Measurements from ENCODE around the gene PGA5.
"Not testable (repeated sequence)": the region's sequence is repeated elsewhere in the genome, so short reads cannot be mapped to it uniquely, and the experiment has no call there.

Gene PGA5

GRCh38 chr11:61249201-61249600 lies 8.2 kb downstream of the PGA5 start:
- not testable (repeated sequence) for H3K36me3 Mint-ChIP-seq; H3K4me1 Mint-ChIP-seq (ENCODE audit: low read depth); H3K27ac Mint-ChIP-seq; H3K27me3 Mint-ChIP-seq; H3K4me3 Mint-ChIP-seq; H3K9me3 Mint-ChIP-seq (ENCODE audit: low read depth)

DNA sequence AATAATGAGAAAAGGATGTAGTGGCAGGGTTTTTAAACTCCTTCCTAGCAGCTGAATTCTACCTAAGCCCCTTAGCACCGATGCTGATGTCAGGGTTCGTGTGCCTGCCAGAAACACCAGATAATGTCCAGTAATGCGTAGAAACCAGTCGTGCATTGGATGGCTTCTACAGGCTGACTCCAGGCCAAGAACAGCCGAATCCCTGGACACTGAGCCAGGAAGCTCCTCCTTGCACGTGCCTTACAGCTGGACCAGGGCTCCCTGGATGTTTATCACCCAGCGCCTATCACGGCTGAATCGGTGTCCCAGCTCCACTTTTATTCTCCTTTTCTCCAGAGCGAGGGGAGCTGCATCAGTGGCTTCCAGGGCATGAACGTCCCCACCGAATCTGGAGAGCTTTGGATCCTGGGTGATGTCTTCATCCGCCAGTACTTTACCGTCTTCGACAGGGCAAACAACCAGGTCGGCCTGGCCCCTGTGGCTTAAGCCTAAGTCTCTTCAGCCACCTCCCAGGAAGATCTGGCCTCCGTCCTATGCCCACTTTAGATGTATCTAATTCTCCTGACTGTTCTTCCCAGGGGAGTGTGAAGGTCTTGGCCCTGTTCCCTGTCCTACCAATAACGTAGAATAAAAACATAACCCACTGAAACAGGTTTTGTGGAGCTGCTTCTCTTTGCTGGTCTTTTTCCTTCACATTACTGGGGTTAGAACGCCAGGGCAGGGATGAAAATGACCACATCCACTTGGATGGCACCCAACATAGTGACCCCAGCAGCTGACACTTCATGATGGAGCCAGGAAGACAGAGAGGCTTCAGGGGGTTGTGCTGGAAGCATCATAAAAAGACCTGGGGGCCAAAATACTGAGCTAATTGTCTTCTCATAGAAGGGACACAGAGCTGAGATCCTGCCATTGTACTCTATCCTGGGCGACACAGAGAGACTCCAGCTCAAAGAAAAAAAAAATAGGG lies 10.1 kb downstream of the PGA5 start:
- not testable (repeated sequence) for H3K9me3 Mint-ChIP-seq (ENCODE audit: low read depth)

GRCh38 chr11:61252332-61252731 lies 11.4 kb downstream of the PGA5 start:
- not testable (repeated sequence) for H3K4me3 Mint-ChIP-seq; H3K4me1 Mint-ChIP-seq (ENCODE audit: low read depth); H3K9me3 Mint-ChIP-seq (ENCODE audit: low read depth); H3K27me3 Mint-ChIP-seq; H3K36me3 Mint-ChIP-seq; H3K27ac Mint-ChIP-seq

More for the DNA sequence above, 10.1 kb downstream of the PGA5 start:
- H3K4me1 Mint-ChIP-seq (ENCODE audit: low read depth); H3K27me3 Mint-ChIP-seq; H3K4me3 Mint-ChIP-seq; H3K36me3 Mint-ChIP-seq; H3K27ac Mint-ChIP-seq: not testable (repeated sequence)

GRCh38 chr11:61254403-61255025 lies 13.5 kb downstream of the PGA5 start:
- H3K4me1 Mint-ChIP-seq (ENCODE audit: low read depth) = no peaks in the 10 kb centered on the region
- no peaks in the 10 kb centered on the region for H3K27me3 Mint-ChIP-seq
- H3K9me3 Mint-ChIP-seq (ENCODE audit: low read depth) = no peaks in the 10 kb centered on the region
- no peak overlapping the region for H3K27ac Mint-ChIP-seq
- H3K4me3 Mint-ChIP-seq = no peak overlapping the region
- no peaks in the 10 kb centered on the region for H3K36me3 Mint-ChIP-seq

DNA sequence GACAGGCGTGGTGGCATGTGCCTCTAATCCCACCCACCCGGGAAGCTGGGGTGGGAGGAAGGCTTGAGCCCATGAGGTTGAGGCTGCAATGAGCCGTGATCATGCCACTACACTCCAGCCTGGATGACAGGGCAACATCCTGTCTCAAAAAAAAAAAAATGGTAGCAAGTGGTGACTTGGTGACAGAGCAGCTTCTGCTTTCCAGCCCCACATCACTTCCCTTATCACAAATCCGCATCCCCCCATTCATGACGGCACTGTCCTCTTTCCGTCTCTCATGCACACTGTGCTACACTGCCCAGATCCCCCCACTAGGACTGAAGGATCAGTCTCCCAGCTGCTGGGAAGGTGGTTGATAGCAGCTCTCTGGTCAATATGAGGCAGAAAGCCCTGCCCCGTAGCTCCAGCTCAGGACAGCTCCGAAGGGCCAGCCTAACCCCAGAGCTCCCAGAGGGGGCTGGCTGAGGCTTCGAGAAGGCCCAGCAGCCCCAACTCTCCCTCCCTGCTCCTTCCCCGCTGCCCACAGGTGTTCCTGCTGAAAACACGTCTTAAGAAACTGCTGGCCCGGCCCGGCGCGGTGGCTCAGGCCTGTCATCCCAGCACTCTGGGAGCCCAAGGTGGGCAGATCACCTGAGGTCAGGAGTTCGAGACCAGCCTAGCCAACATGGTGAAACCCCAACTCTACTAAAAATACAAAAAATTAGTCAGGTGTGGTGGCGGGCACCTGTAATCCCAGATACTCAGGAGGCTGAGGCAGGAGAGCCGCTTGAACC lies 15.9 kb downstream of the PGA5 start:
- no peak overlapping the region for H3K4me3 Mint-ChIP-seq
- H3K27ac Mint-ChIP-seq = no peak overlapping the region
- H3K9me3 Mint-ChIP-seq (ENCODE audit: low read depth) = no peaks in the 10 kb centered on the region
- H3K4me1 Mint-ChIP-seq (ENCODE audit: low read depth) = no peaks in the 10 kb centered on the region
- H3K36me3 Mint-ChIP-seq = no peaks in the 10 kb centered on the region
- H3K27me3 Mint-ChIP-seq = no peaks in the 10 kb centered on the region

DNA sequence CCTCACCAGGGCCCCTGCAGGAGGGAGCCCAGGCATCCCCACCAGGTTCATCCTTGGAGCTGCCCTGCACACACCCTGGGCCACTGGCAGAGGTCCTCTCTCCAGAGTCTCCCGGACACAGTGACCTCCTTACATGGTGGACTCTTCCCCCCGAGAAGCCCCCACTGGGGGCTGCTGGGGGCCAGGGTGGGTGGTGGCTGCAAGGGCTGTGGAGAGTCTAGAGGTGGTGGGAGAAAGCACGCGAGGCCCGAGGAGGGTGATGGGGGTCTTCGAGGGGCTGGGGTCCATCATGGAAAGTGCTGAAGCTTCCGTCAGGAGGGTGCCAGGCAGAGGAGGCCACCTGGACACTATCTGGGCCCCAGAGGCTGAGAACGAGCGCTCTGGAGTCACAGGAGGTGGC lies 17.6 kb downstream of the PGA5 start:
- H3K9me3 Mint-ChIP-seq (ENCODE audit: low read depth) = no peaks in the 10 kb centered on the region
- H3K27ac Mint-ChIP-seq = no peak overlapping the region
- H3K27me3 Mint-ChIP-seq = no peaks in the 10 kb centered on the region
- H3K36me3 Mint-ChIP-seq = no peaks in the 10 kb centered on the region
- no peak overlapping the region for H3K4me3 Mint-ChIP-seq
- H3K4me1 Mint-ChIP-seq (ENCODE audit: low read depth) = no peaks in the 10 kb centered on the region

DNA sequence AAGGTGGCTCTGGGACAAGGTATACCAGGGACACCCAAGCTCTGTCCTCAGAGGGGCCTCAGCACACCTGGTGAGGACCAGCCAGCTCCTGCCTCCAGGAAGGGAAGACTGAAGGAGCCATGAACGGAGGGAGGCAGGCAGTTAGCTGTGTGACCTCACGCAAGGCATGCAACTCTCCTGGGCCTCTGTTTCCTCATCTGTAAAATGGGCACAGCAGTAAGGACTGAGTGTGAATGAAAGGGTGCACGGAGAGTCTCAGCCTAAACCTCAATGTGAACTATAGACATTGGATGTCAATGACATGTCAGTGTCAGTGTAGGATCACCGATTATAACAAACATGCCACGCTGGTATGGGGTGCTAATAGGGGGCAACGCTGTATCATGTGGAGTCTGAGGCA lies 18.4 kb downstream of the PGA5 start:
- Mint-ChIP-seq H3K4me1 (ENCODE audit: low read depth) (no peaks in the 10 kb centered on the region), H3K4me3 (no peak overlapping the region), H3K27ac (no peak overlapping the region), H3K9me3 (ENCODE audit: low read depth) (no peaks in the 10 kb centered on the region), H3K27me3 (no peaks in the 10 kb centered on the region), H3K36me3 (no peaks in the 10 kb centered on the region)

DNA sequence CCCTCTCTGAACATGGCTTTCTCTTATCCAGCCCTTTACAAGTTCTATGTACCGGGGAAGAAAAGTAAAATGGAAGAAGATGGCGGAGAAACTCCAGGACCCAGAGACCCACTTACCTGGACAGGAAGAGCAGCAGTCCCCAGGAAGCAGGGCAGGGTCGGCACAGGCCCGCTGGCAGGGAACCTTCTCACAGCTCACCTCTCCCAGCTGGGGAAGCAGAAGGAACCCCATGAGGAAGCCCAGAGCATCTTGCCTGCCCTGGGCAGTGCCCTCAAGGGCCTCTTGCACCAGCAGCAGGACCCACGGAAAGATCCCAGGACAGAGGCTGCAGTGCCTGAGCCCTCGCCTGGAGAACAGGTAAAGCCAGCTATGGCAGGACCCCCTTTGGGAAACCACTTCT lies 23.4 kb downstream of the PGA5 start:
- Mint-ChIP-seq H3K36me3 (no peaks in the 10 kb centered on the region), H3K4me1 (ENCODE audit: low read depth) (no peaks in the 10 kb centered on the region), H3K27me3 (no peaks in the 10 kb centered on the region), H3K4me3 (no peak overlapping the region), H3K27ac (no peak overlapping the region), H3K9me3 (ENCODE audit: low read depth) (no peaks in the 10 kb centered on the region)

DNA sequence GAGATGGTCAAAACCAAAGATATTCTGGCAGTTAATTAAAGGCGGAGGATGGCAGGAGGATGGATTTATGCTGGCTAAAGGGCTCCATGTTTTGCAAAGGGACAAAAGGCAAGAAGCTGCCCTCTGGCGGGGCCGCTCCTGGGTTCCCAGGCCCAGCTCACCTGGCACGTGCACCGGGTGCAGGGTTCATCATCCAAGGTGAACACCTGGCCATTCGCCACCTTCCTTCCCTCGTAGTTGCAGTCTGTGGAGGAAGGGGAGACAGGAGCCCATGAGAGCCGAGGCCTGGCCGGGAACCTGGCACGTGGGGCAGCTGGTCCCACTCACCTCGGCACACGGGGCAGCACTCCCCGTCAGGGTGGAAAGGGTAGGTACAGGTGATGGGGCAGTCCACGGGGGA lies 23.8 kb downstream of the PGA5 start:
- Mint-ChIP-seq H3K4me3 (no peak overlapping the region), H3K36me3 (no peaks in the 10 kb centered on the region), H3K27me3 (no peaks in the 10 kb centered on the region), H3K27ac (no peak overlapping the region), H3K4me1 (ENCODE audit: low read depth) (no peaks in the 10 kb centered on the region), H3K9me3 (ENCODE audit: low read depth) (no peaks in the 10 kb centered on the region)

DNA sequence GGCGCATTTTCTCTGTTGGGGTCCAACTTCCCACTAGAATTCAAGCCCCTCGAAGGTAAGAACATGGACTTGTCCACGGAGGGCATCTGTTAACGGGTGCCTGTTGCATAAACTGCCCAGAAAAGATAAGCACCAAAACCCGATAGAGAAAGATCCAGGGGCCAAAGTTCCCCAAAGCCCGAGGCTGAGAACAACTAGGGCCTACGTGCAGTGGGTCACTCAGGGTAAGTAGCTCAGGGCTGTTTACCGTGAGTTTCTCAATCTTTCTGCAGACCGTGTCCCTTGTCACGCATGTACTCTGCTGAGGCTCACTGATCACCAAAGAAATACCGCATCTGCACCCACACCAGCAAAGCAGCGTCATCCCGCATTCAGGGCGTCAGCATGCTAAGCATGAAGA lies 24.4 kb downstream of the PGA5 start:
- Mint-ChIP-seq H3K9me3 (ENCODE audit: low read depth) (no peaks in the 10 kb centered on the region), H3K4me1 (ENCODE audit: low read depth) (no peaks in the 10 kb centered on the region), H3K36me3 (no peaks in the 10 kb centered on the region), H3K4me3 (no peak overlapping the region), H3K27me3 (no peaks in the 10 kb centered on the region), H3K27ac (no peak overlapping the region)

DNA sequence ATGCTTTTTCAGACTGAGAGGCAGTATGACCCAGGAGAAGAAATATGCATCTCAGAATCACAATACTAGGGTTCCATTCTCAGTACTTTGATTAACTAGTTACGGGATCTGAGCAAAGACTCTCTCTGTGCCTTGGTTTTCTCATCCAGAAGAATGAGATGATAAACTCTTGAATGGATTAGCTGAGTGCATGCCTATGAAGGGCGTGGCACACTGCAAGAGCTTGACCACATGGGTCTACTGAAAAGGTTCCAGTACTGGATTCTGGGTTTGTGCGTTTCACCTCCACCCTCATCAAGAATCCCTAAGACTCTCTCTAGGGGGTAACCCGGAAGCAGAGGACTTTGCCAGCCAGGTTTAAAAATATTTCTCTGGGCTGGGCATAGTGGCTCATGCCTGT lies 25.6 kb downstream of the PGA5 start:
- H3K27me3 Mint-ChIP-seq = no peaks in the 10 kb centered on the region
- H3K4me1 Mint-ChIP-seq (ENCODE audit: low read depth) = no peaks in the 10 kb centered on the region
- H3K36me3 Mint-ChIP-seq = no peaks in the 10 kb centered on the region
- H3K9me3 Mint-ChIP-seq (ENCODE audit: low read depth) = no peaks in the 10 kb centered on the region
- no peak overlapping the region for H3K27ac Mint-ChIP-seq
- no peak overlapping the region for H3K4me3 Mint-ChIP-seq

DNA sequence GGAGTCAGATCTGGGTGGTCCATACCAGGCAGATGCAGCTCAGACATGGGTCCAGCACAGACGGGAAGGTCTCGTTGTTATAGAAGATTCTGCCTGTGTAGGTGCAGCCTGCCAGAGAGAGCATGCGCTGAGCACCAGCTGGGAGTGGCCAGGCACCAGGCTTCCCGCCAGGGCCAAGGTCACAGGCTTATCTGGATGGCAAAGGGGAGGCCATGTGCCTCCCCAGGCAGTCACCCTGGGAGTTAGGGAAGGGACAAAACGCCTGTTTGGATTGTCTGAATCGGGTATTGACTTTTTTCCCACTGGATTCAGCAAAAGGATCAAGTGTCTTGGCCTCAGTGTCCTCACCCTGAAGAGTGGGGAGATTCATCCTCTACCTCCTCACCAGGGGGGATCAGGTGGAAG lies 26.5 kb downstream of the PGA5 start:
- Mint-ChIP-seq H3K36me3 (no peaks in the 10 kb centered on the region), H3K27me3 (no peaks in the 10 kb centered on the region), H3K9me3 (ENCODE audit: low read depth) (no peaks in the 10 kb centered on the region), H3K27ac (no peak overlapping the region), H3K4me3 (no peak overlapping the region), H3K4me1 (ENCODE audit: low read depth) (no peaks in the 10 kb centered on the region)

DNA sequence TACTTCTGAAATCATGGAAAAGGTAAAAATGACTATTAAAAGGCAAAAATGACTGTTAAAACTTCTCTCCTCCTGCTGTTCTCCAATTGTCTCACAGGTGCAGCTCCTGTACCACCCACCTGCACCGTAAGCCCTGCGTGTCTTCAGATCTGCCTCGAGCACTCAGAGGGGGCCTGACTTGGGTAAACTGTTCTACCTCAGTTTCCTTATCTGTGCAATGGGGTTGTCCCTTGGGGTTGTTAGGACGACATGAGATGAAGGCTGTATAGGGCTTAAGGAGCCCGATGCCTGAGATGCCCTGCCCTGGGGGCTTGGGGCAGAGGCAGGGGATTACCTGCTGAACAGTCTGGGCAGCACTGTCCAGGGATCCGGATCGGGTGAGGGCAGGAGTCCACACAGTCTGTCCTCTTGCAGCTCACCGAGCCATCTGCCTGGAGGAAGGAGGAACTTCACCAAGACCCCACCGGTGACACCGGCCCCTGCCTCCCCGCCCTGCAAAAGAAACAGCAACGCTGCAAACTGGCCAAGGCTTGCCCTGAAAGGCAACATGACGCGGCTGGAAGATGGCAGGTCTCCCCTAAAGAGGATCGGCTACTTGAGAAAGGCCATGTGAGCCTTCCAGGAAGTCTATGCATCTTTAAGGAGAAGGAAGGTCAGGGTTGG lies 27.7 kb downstream of the PGA5 start:
- no peak overlapping the region for H3K27ac Mint-ChIP-seq
- no peaks in the 10 kb centered on the region for H3K4me1 Mint-ChIP-seq (ENCODE audit: low read depth)
- no peaks in the 10 kb centered on the region for H3K36me3 Mint-ChIP-seq
- H3K4me3 Mint-ChIP-seq = no peak overlapping the region
- H3K27me3 Mint-ChIP-seq = no peaks in the 10 kb centered on the region
- no peaks in the 10 kb centered on the region for H3K9me3 Mint-ChIP-seq (ENCODE audit: low read depth)

GRCh38 chr11:61270354-61271076 lies 29.5 kb downstream of the PGA5 start:
- H3K27ac Mint-ChIP-seq = no peak overlapping the region
- H3K9me3 Mint-ChIP-seq (ENCODE audit: low read depth) = no peaks in the 10 kb centered on the region
- no peaks in the 10 kb centered on the region for H3K4me1 Mint-ChIP-seq (ENCODE audit: low read depth)
- no peaks in the 10 kb centered on the region for H3K36me3 Mint-ChIP-seq
- H3K4me3 Mint-ChIP-seq = no peak overlapping the region
- no peaks in the 10 kb centered on the region for H3K27me3 Mint-ChIP-seq

Measured in activated naive CD8-positive, alpha-beta T cell (primary cell).